Skeletal muscle satellite cell (primary cell): Measurements from ENCODE around the gene MYRIP.

Experiments
- H3K27me3 ChIP-seq: 2 replicates; pipeline ENCODE4 v1.7.0; 2013; ENCODE audit warnings: low read length; ENCODE audit not compliant: control insufficient read depth, insufficient read depth
- H3K36me3 ChIP-seq: 2 replicates; pipeline ENCODE4 v1.7.0; 2013; ENCODE audit warnings: mild to moderate bottlenecking, control low read depth, low read length; ENCODE audit not compliant: insufficient read depth
- H3K4me1 ChIP-seq: 2 replicates; pipeline ENCODE4 v1.7.0; 2013; ENCODE audit warnings: low read length; ENCODE audit not compliant: control insufficient read depth, insufficient read depth
- H3K4me2 ChIP-seq: 2 replicates; pipeline ENCODE4 v1.7.0; 2013; ENCODE audit warnings: mild to moderate bottlenecking, low read length
- H3K4me3 ChIP-seq: 2 replicates; pipeline ENCODE4 v1.7.0; 2013; ENCODE audit warnings: low read length
- H3K9ac ChIP-seq: 2 replicates; pipeline ENCODE4 v1.7.0; 2013; ENCODE audit warnings: mild to moderate bottlenecking, low read depth, low read length, moderate library complexity
- H3K9me3 ChIP-seq: replicated peaks from 2 replicates; pipeline ENCODE4 v1.7.0; 2013; ENCODE audit warnings: mild to moderate bottlenecking, control low read depth, low read length

MYRIP gene

DNA sequence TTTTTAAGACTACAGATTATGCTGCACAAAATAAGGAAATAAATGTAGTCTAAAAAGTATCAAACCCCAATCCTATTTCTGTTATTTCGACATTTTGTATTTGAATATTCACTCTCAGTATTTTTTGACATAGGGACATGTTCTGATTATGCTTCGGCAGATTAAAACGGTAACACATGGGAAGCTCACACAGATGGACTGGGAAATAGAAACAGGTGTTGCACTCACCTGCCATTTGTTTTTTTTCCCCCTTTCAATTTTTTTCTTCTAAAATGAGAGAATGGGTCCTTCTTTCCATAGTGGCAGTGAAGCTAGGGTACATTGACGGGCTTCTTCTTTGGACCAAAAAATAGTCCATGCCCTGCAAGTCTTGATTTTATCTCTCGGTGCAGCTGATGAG is 163.1 kb downstream of the MYRIP start:
- H3K4me3 ChIP-seq: no peak overlapping the region
- H3K9ac ChIP-seq: no peak overlapping the region
- H3K4me2 ChIP-seq: no peak overlapping the region
- H3K36me3 ChIP-seq: no peaks in the 10 kb centered on the region
- no peaks in the 10 kb centered on the region for H3K9me3 ChIP-seq
- no peaks in the 10 kb centered on the region for H3K4me1 ChIP-seq
- H3K27me3 ChIP-seq: no peaks in the 10 kb centered on the region

DNA sequence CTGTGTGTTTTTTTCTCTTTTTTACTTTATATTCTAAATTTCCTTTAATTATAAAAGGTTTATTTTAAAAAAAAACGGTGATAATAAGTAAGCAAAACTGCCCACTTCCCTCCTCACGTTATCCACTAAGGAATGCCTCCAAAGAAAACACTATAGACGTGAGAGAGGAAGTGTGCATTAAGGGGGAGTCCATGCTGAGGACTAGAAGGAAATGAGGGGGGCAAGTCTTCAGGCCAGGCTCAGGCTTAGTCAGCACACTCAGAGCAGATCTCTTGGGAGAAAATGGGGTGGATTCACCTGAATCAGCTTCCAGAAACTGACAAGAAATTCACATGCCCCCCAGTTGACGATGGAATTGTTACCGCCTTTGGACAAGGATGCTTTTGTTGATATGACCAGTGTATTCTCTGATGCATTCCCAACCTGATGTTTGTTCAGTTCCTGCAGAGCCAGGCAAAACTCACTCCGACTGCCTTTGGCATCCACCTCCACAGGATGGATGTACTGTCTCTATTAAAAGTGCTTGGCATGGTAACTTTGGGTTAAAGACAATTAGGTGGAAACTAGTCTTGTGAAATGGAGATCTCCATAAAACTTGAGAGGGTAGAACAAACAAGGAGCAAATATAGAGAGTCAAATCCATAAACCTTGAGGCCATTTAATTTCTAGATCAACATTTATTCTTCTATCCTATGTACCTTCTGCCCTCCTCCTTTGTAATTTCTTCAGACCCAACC is 167.8 kb downstream of the MYRIP start:
- H3K4me1 ChIP-seq: no peaks in the 10 kb centered on the region
- no peak overlapping the region for H3K4me3 ChIP-seq
- H3K27me3 ChIP-seq: no peaks in the 10 kb centered on the region
- no peaks in the 10 kb centered on the region for H3K36me3 ChIP-seq
- no peak overlapping the region for H3K4me2 ChIP-seq
- no peaks in the 10 kb centered on the region for H3K9me3 ChIP-seq
- H3K9ac ChIP-seq: no peak overlapping the region

DNA sequence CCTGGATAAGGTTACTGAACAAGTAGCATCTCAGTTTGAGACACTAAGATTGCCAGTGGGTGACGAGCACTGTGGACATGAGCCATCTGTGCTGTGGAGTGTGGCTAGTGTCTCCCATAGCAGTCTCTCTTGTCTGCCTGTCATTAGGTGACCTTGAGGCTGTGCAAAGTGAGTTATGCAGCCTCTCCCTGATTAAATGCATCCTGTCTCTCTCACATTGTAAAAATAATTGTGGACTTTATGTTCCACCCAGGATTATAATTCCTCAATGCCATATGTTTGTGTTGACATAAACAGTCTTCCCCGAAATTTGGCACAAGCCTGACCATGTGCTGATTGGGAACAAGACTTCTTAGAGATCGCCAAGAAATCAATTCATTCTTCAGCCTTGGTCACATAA is 168.9 kb downstream of the MYRIP start:
- H3K36me3 ChIP-seq: no peaks in the 10 kb centered on the region
- no peak overlapping the region for H3K4me3 ChIP-seq
- H3K9me3 ChIP-seq: no peaks in the 10 kb centered on the region
- no peaks in the 10 kb centered on the region for H3K4me1 ChIP-seq
- no peaks in the 10 kb centered on the region for H3K27me3 ChIP-seq
- H3K9ac ChIP-seq: no peak overlapping the region
- H3K4me2 ChIP-seq: no peak overlapping the region

DNA sequence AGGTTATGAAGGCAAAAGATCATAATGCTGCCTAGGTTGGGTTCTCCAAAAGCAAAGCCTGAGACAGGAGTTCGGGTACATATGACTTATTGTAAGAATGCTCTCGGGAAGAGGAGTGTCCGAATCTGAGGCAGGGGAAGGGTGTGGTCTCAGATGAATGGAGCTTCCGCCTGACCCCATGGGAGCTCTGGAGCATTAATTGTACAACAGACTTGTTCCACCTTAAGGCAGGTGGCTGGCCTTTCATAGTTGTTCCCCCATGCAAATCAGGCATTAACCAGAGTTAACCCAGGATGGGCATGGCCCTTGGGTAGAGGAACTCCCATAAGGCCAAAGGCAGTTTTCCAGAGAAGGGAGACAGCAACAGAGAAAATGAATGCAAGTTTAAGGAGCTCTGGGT is 170.6 kb downstream of the MYRIP start:
- H3K4me3 ChIP-seq: no peak overlapping the region
- H3K4me1 ChIP-seq: no peaks in the 10 kb centered on the region
- H3K9ac ChIP-seq: no peak overlapping the region
- H3K9me3 ChIP-seq: no peaks in the 10 kb centered on the region
- no peaks in the 10 kb centered on the region for H3K36me3 ChIP-seq
- H3K4me2 ChIP-seq: no peak overlapping the region
- no peaks in the 10 kb centered on the region for H3K27me3 ChIP-seq

DNA sequence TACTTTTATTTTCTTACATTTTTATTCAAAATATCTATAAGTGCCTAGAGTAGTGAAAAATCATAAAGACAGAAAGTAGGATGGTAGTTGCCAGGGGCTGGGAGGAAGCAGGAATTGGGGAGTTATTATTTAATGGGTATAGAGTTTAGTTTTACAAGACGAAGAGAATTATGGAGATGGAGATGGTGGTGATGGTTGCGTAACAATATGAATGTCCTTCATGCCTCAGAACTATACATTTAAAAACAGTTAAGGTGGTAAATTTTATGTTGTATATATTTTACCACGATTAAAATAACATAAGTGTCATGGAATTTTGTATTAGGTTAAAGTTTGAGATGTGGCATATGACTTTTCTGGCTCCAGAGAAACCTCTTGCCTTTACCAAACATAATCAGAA is 171.4 kb downstream of the MYRIP start:
- Histone ChIP-seq H3K4me3 (no peak overlapping the region), H3K4me2 (no peak overlapping the region), H3K9ac (no peak overlapping the region), H3K4me1 (no peaks in the 10 kb centered on the region), H3K9me3 (no peaks in the 10 kb centered on the region), H3K36me3 (no peaks in the 10 kb centered on the region), H3K27me3 (no peaks in the 10 kb centered on the region)

DNA sequence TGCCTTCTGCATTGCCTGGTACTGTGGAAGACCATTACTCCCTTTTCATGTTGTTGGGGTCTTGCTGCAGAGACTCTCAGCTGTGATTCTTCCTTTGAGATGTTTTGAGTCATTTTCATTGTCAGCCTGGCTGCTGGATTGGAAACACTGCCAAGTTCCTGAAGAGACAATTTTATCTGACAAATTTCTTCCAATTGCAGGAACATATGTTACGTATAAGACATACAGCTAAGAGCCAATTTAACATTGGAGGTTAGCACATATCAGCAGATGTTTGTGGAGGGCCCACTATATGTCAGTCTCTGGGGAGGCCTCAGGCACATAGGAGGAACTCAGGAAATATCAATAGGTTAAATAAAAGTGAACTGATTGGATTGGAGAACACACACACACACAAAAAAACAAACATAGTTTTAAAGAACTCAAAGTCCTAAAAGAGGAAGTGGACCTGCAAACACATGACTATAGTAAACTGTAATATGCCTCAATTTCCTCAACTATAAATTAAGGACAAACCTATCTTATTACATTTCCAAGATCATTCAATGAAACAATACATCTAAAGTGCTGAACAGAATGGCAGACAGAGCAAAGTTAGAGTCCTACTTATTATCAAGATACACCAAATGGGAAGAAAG is 172.3 kb downstream of the MYRIP start:
- no peaks in the 10 kb centered on the region for H3K27me3 ChIP-seq
- H3K4me1 ChIP-seq: no peaks in the 10 kb centered on the region
- no peaks in the 10 kb centered on the region for H3K9me3 ChIP-seq
- no peak overlapping the region for H3K4me2 ChIP-seq
- no peak overlapping the region for H3K9ac ChIP-seq
- H3K36me3 ChIP-seq: no peaks in the 10 kb centered on the region
- H3K4me3 ChIP-seq: no peak overlapping the region

DNA sequence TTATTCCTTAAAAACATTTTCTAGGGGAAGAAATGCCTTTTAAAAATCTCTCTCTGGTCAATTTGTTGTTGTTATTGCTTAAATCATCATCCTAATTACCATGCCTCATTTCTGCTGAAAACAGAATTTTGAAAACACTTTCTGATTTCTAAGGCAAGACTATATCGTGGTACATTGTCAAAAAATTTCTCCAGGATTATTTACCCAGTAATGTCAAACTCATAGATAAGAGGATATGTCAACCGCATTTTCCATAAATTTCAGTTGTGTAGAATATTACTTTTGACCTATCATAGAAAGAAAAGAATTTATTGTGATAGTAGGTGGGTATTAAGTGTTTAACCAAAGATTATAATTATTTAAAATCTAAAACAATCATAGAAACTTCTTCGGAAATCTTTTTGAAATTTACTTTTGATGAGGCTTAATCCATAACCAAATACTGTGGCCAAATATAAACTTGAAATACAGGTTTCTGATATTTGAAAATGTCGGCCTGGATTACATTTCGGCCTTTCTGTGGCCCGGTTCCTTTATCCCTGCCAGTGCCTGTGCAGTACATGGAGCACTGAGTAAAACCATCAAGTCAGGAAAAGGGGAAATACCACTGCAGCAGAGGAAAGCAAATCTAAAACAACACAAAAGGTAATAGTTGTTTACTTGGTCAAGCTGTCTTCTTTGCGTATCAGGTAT is 173.4 kb downstream of the MYRIP start:
- no peaks in the 10 kb centered on the region for H3K9me3 ChIP-seq

DNA sequence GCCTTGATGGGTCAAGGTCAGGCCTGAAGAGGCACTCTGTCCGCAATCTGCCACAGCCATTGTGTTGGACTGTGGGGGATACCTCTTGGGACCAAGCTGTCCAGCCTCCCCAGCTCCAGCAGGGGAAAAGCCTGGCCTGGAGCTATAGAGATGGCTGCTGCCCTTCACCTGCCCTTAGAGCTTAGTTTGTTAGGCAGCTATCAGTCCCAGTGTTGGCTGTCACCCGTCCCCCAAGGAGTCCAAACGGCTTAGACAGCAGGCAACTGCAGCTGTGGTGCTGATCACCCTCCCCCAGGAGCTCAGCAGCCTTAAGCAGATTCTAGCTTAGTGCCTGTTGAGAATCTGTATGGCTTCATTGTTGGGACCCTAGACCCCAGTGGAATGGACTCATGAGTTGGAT is 180.3 kb downstream of the MYRIP start:
- Histone ChIP-seq H3K9me3 (peaks cover 5% of the 10 kb centered on the region), H3K27me3 (no peaks in the 10 kb centered on the region), H3K36me3 (no peaks in the 10 kb centered on the region), H3K4me1 (no peaks in the 10 kb centered on the region), H3K4me3 (no peak overlapping the region), H3K4me2 (no peak overlapping the region), H3K9ac (no peak overlapping the region)

More for the DNA sequence above, 173.4 kb downstream of the MYRIP start:
- Histone ChIP-seq H3K4me2 (no peak overlapping the region), H3K9ac (no peak overlapping the region), H3K4me3 (no peak overlapping the region), H3K27me3 (no peaks in the 10 kb centered on the region), H3K4me1 (no peaks in the 10 kb centered on the region), H3K36me3 (no peaks in the 10 kb centered on the region)

DNA sequence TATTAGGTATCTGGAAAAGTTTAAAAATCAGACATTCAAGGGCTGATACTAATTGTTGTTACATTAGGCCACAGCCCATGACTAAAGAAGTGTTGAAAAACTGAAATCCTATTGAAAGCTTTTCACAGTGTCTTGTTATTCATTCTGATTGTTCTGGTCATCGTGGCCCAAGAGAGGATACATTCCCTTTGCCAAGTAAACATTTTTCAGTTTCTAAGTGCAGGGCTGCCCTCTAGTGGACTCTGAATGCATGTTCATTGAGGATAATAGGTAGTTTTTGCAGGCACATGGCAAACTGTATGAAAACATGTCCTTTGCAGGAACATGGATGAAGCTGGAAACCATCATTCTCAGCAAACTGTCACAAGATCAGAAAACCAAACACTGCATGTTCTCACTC is 181.1 kb downstream of the MYRIP start:
- H3K27me3 ChIP-seq: no peaks in the 10 kb centered on the region
- no peak overlapping the region for H3K4me3 ChIP-seq
- H3K9ac ChIP-seq: no peak overlapping the region
- H3K4me2 ChIP-seq: no peak overlapping the region
- H3K36me3 ChIP-seq: no peaks in the 10 kb centered on the region
- peaks cover 5% of the 10 kb centered on the region for H3K9me3 ChIP-seq
- no peaks in the 10 kb centered on the region for H3K4me1 ChIP-seq

DNA sequence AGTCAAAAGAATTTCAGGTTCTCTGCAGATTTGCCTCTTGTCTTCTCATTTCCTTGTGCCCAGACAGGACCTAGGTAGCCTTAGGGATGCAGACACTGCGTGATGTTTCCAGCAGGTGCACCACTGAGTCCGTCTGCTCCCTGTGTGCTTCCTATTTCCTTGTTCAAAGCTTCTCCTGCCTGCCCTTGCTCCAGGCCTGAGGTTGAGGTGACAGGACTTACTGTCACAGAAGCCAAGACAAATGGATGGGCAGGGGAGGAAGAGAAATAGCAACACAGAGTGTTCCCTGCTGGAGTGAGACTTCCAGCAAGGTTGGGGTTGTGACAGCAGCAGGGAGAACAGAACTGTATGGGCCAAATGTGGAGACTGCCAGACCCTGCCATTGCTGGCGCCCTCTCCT is 199.4 kb downstream of the MYRIP start:
- Histone ChIP-seq H3K9ac (no peak overlapping the region), H3K9me3 (no peaks in the 10 kb centered on the region), H3K36me3 (no peaks in the 10 kb centered on the region), H3K4me3 (no peak overlapping the region), H3K4me2 (no peak overlapping the region), H3K27me3 (peaks cover 3% of the 10 kb centered on the region), H3K4me1 (no peaks in the 10 kb centered on the region)

DNA sequence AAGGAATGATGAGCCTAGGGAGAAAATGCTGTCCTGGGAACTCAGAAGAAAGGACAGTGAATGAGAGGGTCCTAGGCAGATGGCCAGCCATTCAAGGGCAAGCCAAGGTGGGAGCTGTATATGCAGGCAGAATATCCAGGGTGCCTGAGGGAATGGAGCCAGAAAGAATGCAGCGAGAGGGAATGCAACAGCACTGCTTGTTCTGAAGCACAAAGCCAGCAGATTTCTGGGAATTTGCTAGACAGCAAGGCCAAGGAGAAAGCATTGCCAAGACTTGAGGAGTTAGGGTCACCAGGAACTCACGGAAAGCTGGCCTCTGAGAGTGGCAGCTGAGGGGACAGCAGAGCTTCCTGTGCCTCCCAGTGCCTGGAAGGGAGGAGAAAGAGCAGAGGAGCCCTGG is 200.6 kb downstream of the MYRIP start:
- no peaks in the 10 kb centered on the region for H3K9me3 ChIP-seq
- no peak overlapping the region for H3K4me3 ChIP-seq
- no peak overlapping the region for H3K4me2 ChIP-seq
- H3K36me3 ChIP-seq: no peaks in the 10 kb centered on the region
- H3K4me1 ChIP-seq: no peaks in the 10 kb centered on the region
- H3K27me3 ChIP-seq: peaks cover 3% of the 10 kb centered on the region
- no peak overlapping the region for H3K9ac ChIP-seq
